IMR-90 (cell line): ENCODE measurements around the gene ARRDC2. TPM values are rescaled to one million over a fixed set of nuclear protein-coding genes. Genes with fewer than 3 reads are reported as not detected.

Experiments
- ATAC-seq: fragments of 200-7000 bp; cut with Tn5 transposase; 2 replicates; pipeline ENCODE4 v1.9.1; 2020; ENCODE audit warnings: low read depth, mild to moderate bottlenecking, moderate library complexity
- BruUV-seq: library from RNA; stranded (reverse); fragments of 400-500 nt; replicated peaks from 2 replicates; lab custom pipeline; 2021; lab: Mats Ljungman, UMichigan
- CTCF ChIA-PET: fragments of 300-600 bp; formaldehyde crosslinking; extraction: SDS; loops from one replicate; lab custom pipeline; 2021; ENCODE audit warnings: antibody characterized with exemption; lab: Yijun Ruan, JAX
- POLR2A ChIA-PET: fragments of 300-600 bp; sonication (Branson Sonifier 250); formaldehyde crosslinking; loops from one replicate; lab custom pipeline; 2022; ENCODE audit warnings: antibody characterized with exemption; ENCODE audit not compliant: unreplicated experiment; lab: Charles Lee
- DNase-seq: peaks from one replicate; pipeline ENCODE4 v3.0.0; 2013
- H2AFZ ChIP-seq: replicated peaks from 2 replicates; pipeline ENCODE3; 2013; ENCODE audit warnings: low read length, mild to moderate bottlenecking; ENCODE audit not compliant: poor library complexity
- H2AK5ac ChIP-seq: 2 replicates; pipeline ENCODE4 v1.6.1; 2013; ENCODE audit warnings: low read depth, low read length, inconsistent platforms
- H2AK9ac ChIP-seq: replicated peaks from 2 replicates; pipeline ENCODE3; 2013; ENCODE audit warnings: mild to moderate bottlenecking, low read depth, low read length, moderate library complexity; ENCODE audit not compliant: poor library complexity
- H2BK120ac ChIP-seq: 2 replicates; pipeline ENCODE4 v1.6.1; 2013; ENCODE audit warnings: low read depth, low read length, inconsistent platforms
- H2BK15ac ChIP-seq: 3 replicates; pipeline ENCODE4 v1.6.1; 2013; ENCODE audit warnings: low read depth, low read length, inconsistent platforms
- H2BK20ac ChIP-seq: 2 replicates; pipeline ENCODE4 v1.6.1; 2013; ENCODE audit warnings: low read depth, mild to moderate bottlenecking, inconsistent platforms, low read length, moderate library complexity
- H2BK5ac ChIP-seq: 2 replicates; pipeline ENCODE4 v1.6.1; 2013; ENCODE audit warnings: mild to moderate bottlenecking, low read depth, low read length, inconsistent platforms; ENCODE audit not compliant: poor library complexity, severe bottlenecking
- H3K14ac ChIP-seq: replicated peaks from 2 replicates; pipeline ENCODE4 v1.6.1; 2013; ENCODE audit warnings: low read depth, low read length, inconsistent platforms
- H3K18ac ChIP-seq: 2 replicates; pipeline ENCODE4 v1.6.1; 2013; ENCODE audit warnings: low read depth, low read length, control low read depth
- H3K23ac ChIP-seq: 2 replicates; pipeline ENCODE4 v1.6.1; 2013; ENCODE audit warnings: low read depth, low read length, inconsistent platforms
- H3K27ac ChIP-seq: 2 replicates; pipeline ENCODE4 v1.5.1; 2013; ENCODE audit warnings: mild to moderate bottlenecking, control low read depth, low read length; ENCODE audit not compliant: insufficient read depth
- H3K27me3 ChIP-seq: 2 replicates; pipeline ENCODE4 v1.6.1; 2013; ENCODE audit warnings: low read length; ENCODE audit not compliant: control insufficient read depth, insufficient read depth
- H3K36me3 ChIP-seq: 2 replicates; pipeline ENCODE4 v1.6.1; 2013; ENCODE audit warnings: low read length, mixed read lengths; ENCODE audit not compliant: control insufficient read depth, insufficient read depth
- H3K4ac ChIP-seq: 2 replicates; pipeline ENCODE4 v1.6.1; 2013; ENCODE audit warnings: low read depth, low read length, inconsistent platforms
- H3K4me1 ChIP-seq: 2 replicates; pipeline ENCODE4 v1.6.1; 2013; ENCODE audit warnings: low read length, mixed read lengths; ENCODE audit not compliant: control insufficient read depth, insufficient read depth
- H3K4me2 ChIP-seq: 2 replicates; pipeline ENCODE4 v1.6.1; 2013; ENCODE audit warnings: low read depth, mild to moderate bottlenecking, control low read depth, low read length, moderate library complexity
- H3K4me3 ChIP-seq: 2 replicates; pipeline ENCODE4 v1.5.1; 2013; ENCODE audit warnings: low read depth, mild to moderate bottlenecking, control low read depth, low read length, moderate library complexity; ENCODE audit not compliant: insufficient read depth
- H3K56ac ChIP-seq: 2 replicates; pipeline ENCODE4 v1.6.1; 2013; ENCODE audit warnings: low read length, inconsistent platforms; ENCODE audit not compliant: insufficient read depth; ENCODE audit errors: extremely low read depth
- H3K79me1 ChIP-seq, 2 experiments: 2 replicates each; pipeline ENCODE4 v1.6.1; 2013; ENCODE audit warnings: low read length in 2 of 2, inconsistent platforms in 1 of 2, low read depth in 1 of 2
- H3K9ac ChIP-seq: 2 replicates; pipeline ENCODE4 v1.6.1; 2013; ENCODE audit warnings: low read depth, low read length, control low read depth
- H3K9me1 ChIP-seq: 2 replicates; pipeline ENCODE4 v1.6.1; 2013; ENCODE audit warnings: low read length, inconsistent platforms; ENCODE audit not compliant: insufficient read depth
- H3K9me3 ChIP-seq: 2 replicates; pipeline ENCODE4 v1.6.1; 2013; ENCODE audit warnings: low read length; ENCODE audit not compliant: control insufficient read depth, insufficient read depth
- H4K20me1 ChIP-seq: 2 replicates; pipeline ENCODE4 v1.6.1; 2013; ENCODE audit warnings: low read length, inconsistent platforms; ENCODE audit not compliant: insufficient read depth
- H4K5ac ChIP-seq: 2 replicates; pipeline ENCODE4 v1.6.1; 2013; ENCODE audit warnings: mild to moderate bottlenecking, low read depth, low read length, control low read depth
- H4K8ac ChIP-seq, 2 experiments: 2 replicates each; pipeline ENCODE4 v1.6.1; 2013; ENCODE audit warnings: low read depth in 2 of 2, low read length in 2 of 2, control low read depth in 1 of 2, inconsistent platforms in 1 of 2
- H4K91ac ChIP-seq: 2 replicates; pipeline ENCODE4 v1.6.1; 2013; ENCODE audit warnings: low read depth, low read length, inconsistent platforms; ENCODE audit not compliant: insufficient read depth
- BHLHE40 ChIP-seq: fragments of 150-350 bp; IDR thresholded peaks from 2 replicates; pipeline ENCODE4 v1.6.1; 2016; ENCODE audit warnings: mild to moderate bottlenecking, low read depth, low read length
- CHD1 ChIP-seq: IDR thresholded peaks from 2 replicates; pipeline ENCODE4 v1.6.1; 2012; ENCODE audit warnings: low read depth, low read length, improper control_type of control experiment
- ELK1 ChIP-seq: fragments of 150-350 bp; IDR thresholded peaks from 2 replicates; pipeline ENCODE4 v1.6.1; 2016; ENCODE audit warnings: low read depth, mild to moderate bottlenecking, low read length, moderate library complexity, borderline replicate concordance
- FOS ChIP-seq: fragments of 150-350 bp; IDR thresholded peaks from 2 replicates; pipeline ENCODE4 v1.6.1; 2016; ENCODE audit warnings: low read depth, low read length
- MAFK ChIP-seq: IDR thresholded peaks from 2 replicates; pipeline ENCODE4 v1.6.1; 2012; ENCODE audit warnings: low read depth, low read length, improper control_type of control experiment
- MAZ ChIP-seq: IDR thresholded peaks from 2 replicates; pipeline ENCODE4 v1.6.1; 2012; ENCODE audit warnings: low read depth, mild to moderate bottlenecking, low read length, improper control_type of control experiment, moderate library complexity, borderline replicate concordance
- MXI1 ChIP-seq: IDR thresholded peaks from 2 replicates; pipeline ENCODE4 v1.6.1; 2012; ENCODE audit warnings: low read depth, mild to moderate bottlenecking, low read length, moderate library complexity, borderline replicate concordance
- NFE2L2 ChIP-seq: fragments of 150-350 bp; IDR thresholded peaks from 2 replicates; pipeline ENCODE4 v1.6.1; 2016; ENCODE audit warnings: low read depth, mild to moderate bottlenecking, low read length
- POLR2A ChIP-seq: IDR thresholded peaks from 2 replicates; pipeline ENCODE4 v1.6.1; 2012; ENCODE audit warnings: mild to moderate bottlenecking, low read depth, low read length
- RAD21 ChIP-seq: IDR thresholded peaks from 2 replicates; pipeline ENCODE4 v1.6.1; 2012; ENCODE audit warnings: low read length, improper control_type of control experiment
- RCOR1 ChIP-seq: IDR thresholded peaks from 2 replicates; pipeline ENCODE4 v1.6.1; 2012; ENCODE audit warnings: mild to moderate bottlenecking, low read length, improper control_type of control experiment; ENCODE audit not compliant: insufficient replicate concordance
- RFX5 ChIP-seq: IDR thresholded peaks from 2 replicates; pipeline ENCODE4 v1.8.0; 2012; ENCODE audit warnings: low read depth, mild to moderate bottlenecking, low read length, moderate library complexity
- SMC3 ChIP-seq: fragments of 150-350 bp; IDR thresholded peaks from 2 replicates; pipeline ENCODE4 v1.6.1; 2016; ENCODE audit warnings: low read depth, mild to moderate bottlenecking, antibody characterized with exemption, low read length, moderate library complexity
- USF2 ChIP-seq: fragments of 150-350 bp; IDR thresholded peaks from 2 replicates; pipeline ENCODE4 v1.6.1; 2017; ENCODE audit warnings: mild to moderate bottlenecking, antibody characterized with exemption, low read length, low read depth
- WGBS, 2 experiments: methylation state at CpG; one replicate each; pipeline versions ENCODE4 v1.1.5 to v1.1.7; 2013; ENCODE audit warnings: missing lambda C conversion rate in 2 of 2; ENCODE audit not compliant: insufficient read length in 1 of 2; ENCODE audit errors: extremely low coverage in 2 of 2; 5-methylcytosine and 5-hydroxymethylcytosine counted together
- dilution Hi-C: fragments of 300-500 bp; cut with HindIII; formaldehyde crosslinking; loops from one replicate; pipeline ENCODE4 v1.14.3; 2018; ENCODE audit warnings: low sequenced_read_pairs; ENCODE audit not compliant: unreplicated experiment
- in situ Hi-C: fragments of 300-500 bp; cut with MboI; formaldehyde crosslinking; loops from 3 replicates; pipeline ENCODE4 v1.14.3; 2019; ENCODE audit warnings: low sequenced_read_pairs, inconsistent platforms, mixed read lengths
- intact Hi-C: fragments of 100-400 bp; cut with micrococcal nuclease; formaldehyde crosslinking; loops from 2 replicates; pipeline ENCODE4 v1.10.0; 2022
- polyA plus RNA-seq, 3 experiments: library from polyadenylated mRNA; depleted of rRNA; stranded (reverse); fragments of >200 nt; gene quantifications; 2 replicates each; pipeline ENCODE4 v1.2.3, GENCODE V29; 2012; ENCODE audit warnings: low replicate concordance in 1 of 3
- total RNA-seq: library from RNA; depleted of rRNA; stranded (reverse); fragments of >200 nt; gene quantifications from 2 replicates; pipeline ENCODE4 v1.2.3, GENCODE V29; 2012
- TF ChIP-seq, protein P1 (sequence below): conservative IDR thresholded peaks from 2 replicates; pipeline ENCODE4 v1.5.1; 2012; ENCODE audit warnings: mild to moderate bottlenecking, low read depth, low read length, improper control_type of control experiment

The ARRDC2 gene
- total and polyA plus RNA-seq, 2 of the 4 experiments (the other 2 are of a cell fraction) = 1.4 to 4.9 TPM

DNA sequence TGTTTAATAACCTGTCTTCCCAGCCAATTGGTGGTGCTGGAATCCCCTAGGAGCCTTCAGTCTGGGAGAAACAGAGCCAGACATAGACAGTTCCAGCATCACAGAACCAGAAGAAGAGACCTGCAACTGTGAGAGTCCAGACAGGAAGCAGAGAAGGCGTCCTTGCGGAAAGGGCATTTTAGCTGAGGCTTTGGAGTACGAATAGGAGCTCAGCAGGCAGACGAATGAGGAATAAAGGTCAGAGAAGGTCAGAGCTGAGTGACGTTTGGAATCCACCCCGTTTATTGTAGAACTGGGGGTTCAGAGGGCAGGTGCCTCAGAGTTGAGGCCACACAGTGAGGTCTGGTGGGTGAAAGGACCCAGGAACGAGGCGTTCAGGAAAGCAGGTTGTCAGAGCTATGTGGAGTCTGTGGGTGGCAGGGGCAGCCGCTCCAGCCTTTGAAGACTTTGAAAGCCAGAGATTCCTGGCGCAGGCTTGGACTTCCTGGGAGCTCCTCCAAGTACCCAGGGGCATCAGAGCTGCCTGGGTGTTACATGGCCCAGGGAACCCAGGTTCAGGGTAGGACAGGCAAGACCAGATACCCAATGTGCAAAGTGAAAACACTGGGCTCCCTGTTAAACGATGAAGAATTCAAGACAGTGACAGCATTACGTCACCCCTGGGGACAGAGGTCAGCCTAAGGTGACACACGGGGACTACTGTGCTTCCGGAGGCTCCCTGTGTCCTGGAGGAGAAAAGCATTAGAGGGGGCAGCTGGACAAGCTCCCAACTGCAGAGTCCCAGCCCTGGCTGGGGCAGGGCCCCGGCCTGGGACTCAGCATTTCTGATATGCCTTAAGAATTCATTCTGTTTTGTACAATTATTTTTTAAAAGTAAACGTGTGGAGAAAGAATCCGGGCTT is 5.5 kb downstream of the ARRDC2 start:
- WGBS, 2 experiments = 82% methylated on average over 12 of the region's 17 CpGs; no CpG with 5 or more reads in 1 of the 2 experiments
- dilution Hi-C loops = no loop called here
- intact Hi-C loops = no loop called here
- no peak for TF ChIP-seq SMC3
- no peak for TF ChIP-seq BHLHE40
- TF ChIP-seq RAD21 = no peak
- TF ChIP-seq ELK1 = no peak
- no peak for TF ChIP-seq FOS
- no peak for TF ChIP-seq MAZ
- TF ChIP-seq RFX5 = no peak
- no peak for TF ChIP-seq CHD1
- no peak for TF ChIP-seq POLR2A
- TF ChIP-seq USF2 = no peak
- no peak for TF ChIP-seq NFE2L2
- no peak for TF ChIP-seq RCOR1
- TF ChIP-seq, protein P1, sequence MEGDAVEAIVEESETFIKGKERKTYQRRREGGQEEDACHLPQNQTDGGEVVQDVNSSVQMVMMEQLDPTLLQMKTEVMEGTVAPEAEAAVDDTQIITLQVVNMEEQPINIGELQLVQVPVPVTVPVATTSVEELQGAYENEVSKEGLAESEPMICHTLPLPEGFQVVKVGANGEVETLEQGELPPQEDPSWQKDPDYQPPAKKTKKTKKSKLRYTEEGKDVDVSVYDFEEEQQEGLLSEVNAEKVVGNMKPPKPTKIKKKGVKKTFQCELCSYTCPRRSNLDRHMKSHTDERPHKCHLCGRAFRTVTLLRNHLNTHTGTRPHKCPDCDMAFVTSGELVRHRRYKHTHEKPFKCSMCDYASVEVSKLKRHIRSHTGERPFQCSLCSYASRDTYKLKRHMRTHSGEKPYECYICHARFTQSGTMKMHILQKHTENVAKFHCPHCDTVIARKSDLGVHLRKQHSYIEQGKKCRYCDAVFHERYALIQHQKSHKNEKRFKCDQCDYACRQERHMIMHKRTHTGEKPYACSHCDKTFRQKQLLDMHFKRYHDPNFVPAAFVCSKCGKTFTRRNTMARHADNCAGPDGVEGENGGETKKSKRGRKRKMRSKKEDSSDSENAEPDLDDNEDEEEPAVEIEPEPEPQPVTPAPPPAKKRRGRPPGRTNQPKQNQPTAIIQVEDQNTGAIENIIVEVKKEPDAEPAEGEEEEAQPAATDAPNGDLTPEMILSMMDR = no peak
- no peak for TF ChIP-seq MAFK
- no peak for TF ChIP-seq MXI1

More for the DNA sequence above, 5.5 kb downstream of the ARRDC2 start:
- Histone ChIP-seq H2BK5ac (no peak overlapping the region), H4K8ac (no peak overlapping the region), H3K18ac (no peak overlapping the region), H2BK15ac (no peak overlapping the region), H2AFZ (no peak overlapping the region), H3K23ac (no peak overlapping the region), H3K27me3 (no peaks in the 10 kb centered on the region), H3K56ac (no peak overlapping the region), H3K14ac (no peak overlapping the region), H2AK9ac (no peak overlapping the region), H2BK120ac (no peak overlapping the region), H3K9ac (no peak overlapping the region), H3K36me3 (peaks cover 28% of the 10 kb centered on the region), H4K5ac (no peak overlapping the region), H3K9me3 (no peaks in the 10 kb centered on the region), H3K4ac (no peak overlapping the region), H3K27ac (no peak overlapping the region), H2AK5ac (no peak overlapping the region), H2BK20ac (no peak overlapping the region), H4K91ac (no peak overlapping the region), H3K9me1 (peaks cover 7% of the 10 kb centered on the region), H3K79me1 (peaks cover 0 to 2% of the 10 kb centered on the region in 2 experiments; a peak in 3 of 4 replicates), H3K4me1 (peaks cover 6% of the 10 kb centered on the region), H3K4me3 (no peak overlapping the region), H3K4me2 (no peak overlapping the region), H4K20me1 (0 out of 2 replicates have a peak, but pooled peaks cover 2% of the 10 kb centered on the region)
- in situ Hi-C loops = no loop called here
- ChIA-PET POLR2A (no interaction called here), CTCF (no interaction called here)
- ATAC-seq (no peak), DNase-seq (no peak)
- no TSS peak for BruUV-seq
